Right lobe of liver (tissue), 4 donors: ENCODE measurements around the gene PRPF8.

Experiments used
- CTCF ChIP-seq, 4 donors: fragments of 200-600 bp in 3 of 4; fragments of 450-650 bp in 1 of 4; IDR thresholded peaks; one replicate each; pipeline versions ENCODE4 v1.5.1 to v1.8.0; 2016 to 2022; ENCODE audit warnings: antibody characterized with exemption in 4 of 4, mild to moderate bottlenecking in 2 of 4
- POLR2A ChIP-seq: fragments of 450-650 bp; IDR thresholded peaks from one replicate; pipeline ENCODE4 v1.6.1; 2017; ENCODE audit warnings: antibody characterized with exemption, mild to moderate bottlenecking
- donor health status: DM: no; HTN: no; CAD: no.
- donor health status: DM: no; HTN: no; CAD: no.
- donor health status: DM: no; HTN: yes; CAD: no.

- peak; percentile 91 to 98 (median 94) for TF ChIP-seq CTCF (IDR thresholded peaks at IDR 0.05)
- no peak for TF ChIP-seq POLR2A
These were observed 36.3 kb upstream of the PRPF8 start for GRCh38 chr17:1720856-1721386.
